ENCODE data around the gene ANXA2R. TPM values are rescaled to one million over a fixed set of nuclear protein-coding genes. Genes with fewer than 3 reads are reported as not detected.

The ANXA2R gene
- total and polyA plus RNA-seq, 2 donors (not counting 1 experiment from before 2014, with no cell fraction given), result 19.3 to 50.4 TPM

DNA sequence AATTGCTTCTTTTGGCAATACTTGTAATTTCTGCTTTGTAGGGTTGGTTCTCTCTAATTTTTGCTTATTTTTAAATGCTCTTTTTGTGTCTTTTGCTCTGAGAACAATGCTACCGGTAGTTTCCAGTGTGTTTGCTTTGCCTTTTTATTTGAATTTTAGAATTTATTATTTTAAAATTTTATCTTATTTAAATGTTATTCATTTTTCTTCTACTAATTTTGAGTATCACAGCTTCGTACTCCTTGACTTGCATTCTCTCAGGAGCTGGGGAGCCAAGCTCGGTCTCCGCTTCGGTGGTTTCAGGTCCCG is 45.9 kb downstream of the ANXA2R start:
- H3K9ac ChIP-seq (ENCODE audit: low read length), result peak overlapping the region; percentile 90

More for the DNA sequence above, 45.9 kb downstream of the ANXA2R start:
- H3K27me3 ChIP-seq (replicated peaks in 1 of 4; ENCODE audit: control extremely low read depth in 1 of 4, control insufficient read depth in 3 of 4, insufficient read depth in 4 of 4, low read length in 3 of 4), result peaks cover 0 to 9% (median 0%) of the 10 kb centered on the region in 4 experiments
- H3K4me1 ChIP-seq (ENCODE audit: control insufficient read depth in 2 of 2, insufficient read depth in 2 of 2, low read length in 2 of 2), result peaks cover 26 to 33% of the 10 kb centered on the region in 2 donors
- H3K27ac ChIP-seq (ENCODE audit: low read length in 2 of 2), result peak overlapping the region; percentile 93 to 96
- peak overlapping the region; percentile 84 for H3K4me2 ChIP-seq (replicated peaks; ENCODE audit: low read depth, low read length, poor library complexity, severe bottlenecking)
- no peak for ATAC-seq (ENCODE audit: low read depth)
- TF ChIP-seq EZH2 (IDR thresholded peaks at IDR 0.05; ENCODE audit: borderline replicate concordance, insufficient read depth, low read depth, low read length, poor library complexity, severe bottlenecking) (no peak), CTCF (IDR thresholded peaks at IDR 0.05) (no peak)
- 0% methylated on average over 5 of the region's 6 CpGs for WGBS (ENCODE audit: insufficient coverage)
- peaks cover 0 to 2% of the 10 kb centered on the region in 2 experiments for H3K36me3 ChIP-seq (replicated peaks in 1 of 2; ENCODE audit: control extremely low read depth in 1 of 2, control insufficient read depth in 1 of 2, extremely low read depth in 1 of 2, insufficient read depth in 2 of 2, low read length in 1 of 2)
- H2AFZ ChIP-seq (ENCODE audit: insufficient read depth, low read depth, low read length, poor library complexity, severe bottlenecking), result peak overlapping the region; percentile 89
- Mint-ChIP-seq H3K27me3 (no peaks in the 10 kb centered on the region), H3K9me3 (ENCODE audit: insufficient read depth) (no peaks in the 10 kb centered on the region), H3K27ac (peak overlapping the region; percentile 100), H3K4me1 (peaks cover 35% of the 10 kb centered on the region), H3K4me3 (peak overlapping the region; percentile 96)
- POLR2A ChIA-PET, result interaction anchor here (1.1 to 7.1 kb wide), 10 partner anchors 14 to 610 kb away, joined by 3 to 181 read pairs (median 50); partner anchors contain the start of genes ANXA2R, TMEM267 and ZNF131
- H3K9me3 ChIP-seq (ENCODE audit: control extremely low read depth in 1 of 3, control insufficient read depth in 2 of 3, insufficient read depth in 1 of 3, low read length in 2 of 3), result peaks cover 0 to 5% (median 0%) of the 10 kb centered on the region in 3 donors
- H3K4me3 ChIP-seq (ENCODE audit: control extremely low read depth in 1 of 5, extremely low read depth in 1 of 5, insufficient read depth in 1 of 5, low read depth in 2 of 5, low read length in 4 of 5), result peak overlapping the region; percentile 78 to 97 (median 89)
- peaks cover 36% of the 10 kb centered on the region for H3K79me2 ChIP-seq (ENCODE audit: control insufficient read depth, insufficient read depth, low read length)
- intact Hi-C loops (cut with micrococcal nuclease), result loop anchor here (10.0 kb wide), 1 partner anchor 491 kb away; the partner anchor contains the start of gene TMEM267
- H4K20me1 ChIP-seq (ENCODE audit: control insufficient read depth, insufficient read depth, low read length, poor library complexity, severe bottlenecking), result no peaks in the 10 kb centered on the region
- no peak for DNase-seq
- CTCF ChIA-PET, result interaction anchor here (1.4 to 11.7 kb wide), 10 partner anchors 14 to 128 kb away, joined by 5 to 194 read pairs (median 34); partner anchors contain the start of gene ANXA2R
